ENCODE results near the gene FYB1. TPM values are rescaled to one million over a fixed set of nuclear protein-coding genes. Genes with fewer than 3 reads are reported as not detected.

Gene FYB1
- total RNA-seq, 1 donor from 2014 or later: 45.0 TPM

DNA sequence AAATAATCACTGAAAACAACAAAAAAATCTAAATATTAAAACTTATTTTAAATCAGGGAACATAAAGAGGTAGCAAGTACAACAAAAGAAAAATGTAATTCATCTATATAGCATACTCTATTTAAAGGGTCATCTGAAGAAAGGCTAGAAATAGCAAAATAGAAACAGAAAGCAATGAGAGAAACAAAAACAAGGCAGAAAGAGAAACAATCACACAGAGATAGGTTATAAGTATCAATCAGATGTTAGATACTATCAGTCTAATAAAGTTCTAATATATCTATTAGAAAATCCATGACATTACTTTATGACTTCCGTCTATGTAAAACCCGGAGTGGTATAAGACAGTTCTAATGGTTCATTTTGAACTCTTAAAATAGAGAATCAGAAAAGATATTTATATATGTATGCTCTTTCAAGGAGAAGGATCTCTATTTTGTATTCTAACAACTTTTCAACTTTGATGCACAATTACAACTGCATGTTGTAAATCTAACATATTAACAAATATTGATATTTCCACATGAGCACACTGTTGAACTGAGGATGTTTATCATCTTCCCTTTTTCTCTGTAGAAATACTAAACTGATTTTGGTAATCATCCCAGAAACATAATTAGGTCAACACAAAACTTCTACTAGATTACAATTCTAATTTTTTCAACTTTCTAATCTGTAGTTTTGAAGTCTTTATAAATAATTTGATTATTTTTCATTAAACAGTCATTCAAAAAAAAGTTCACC, 161.0 kb downstream of the FYB1 start:
- intact Hi-C loops (cut with DNase I): no loop called here
- H3K36me3 ChIP-seq: no peaks in the 10 kb centered on the region
- DNase-seq: no peak
- H3K4me1 ChIP-seq: peaks cover 28% of the 10 kb centered on the region
- peak overlapping the region; percentile 38 for H3K4me3 ChIP-seq
- H3K27me3 ChIP-seq: no peaks in the 10 kb centered on the region
- TF ChIP-seq, protein P1, sequence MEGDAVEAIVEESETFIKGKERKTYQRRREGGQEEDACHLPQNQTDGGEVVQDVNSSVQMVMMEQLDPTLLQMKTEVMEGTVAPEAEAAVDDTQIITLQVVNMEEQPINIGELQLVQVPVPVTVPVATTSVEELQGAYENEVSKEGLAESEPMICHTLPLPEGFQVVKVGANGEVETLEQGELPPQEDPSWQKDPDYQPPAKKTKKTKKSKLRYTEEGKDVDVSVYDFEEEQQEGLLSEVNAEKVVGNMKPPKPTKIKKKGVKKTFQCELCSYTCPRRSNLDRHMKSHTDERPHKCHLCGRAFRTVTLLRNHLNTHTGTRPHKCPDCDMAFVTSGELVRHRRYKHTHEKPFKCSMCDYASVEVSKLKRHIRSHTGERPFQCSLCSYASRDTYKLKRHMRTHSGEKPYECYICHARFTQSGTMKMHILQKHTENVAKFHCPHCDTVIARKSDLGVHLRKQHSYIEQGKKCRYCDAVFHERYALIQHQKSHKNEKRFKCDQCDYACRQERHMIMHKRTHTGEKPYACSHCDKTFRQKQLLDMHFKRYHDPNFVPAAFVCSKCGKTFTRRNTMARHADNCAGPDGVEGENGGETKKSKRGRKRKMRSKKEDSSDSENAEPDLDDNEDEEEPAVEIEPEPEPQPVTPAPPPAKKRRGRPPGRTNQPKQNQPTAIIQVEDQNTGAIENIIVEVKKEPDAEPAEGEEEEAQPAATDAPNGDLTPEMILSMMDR (IDR thresholded peaks at IDR 0.05): no peak
- H3K9me3 ChIP-seq: no peaks in the 10 kb centered on the region
- peak overlapping the region; percentile 15 for H3K27ac ChIP-seq
- no peak for ATAC-seq

DNA sequence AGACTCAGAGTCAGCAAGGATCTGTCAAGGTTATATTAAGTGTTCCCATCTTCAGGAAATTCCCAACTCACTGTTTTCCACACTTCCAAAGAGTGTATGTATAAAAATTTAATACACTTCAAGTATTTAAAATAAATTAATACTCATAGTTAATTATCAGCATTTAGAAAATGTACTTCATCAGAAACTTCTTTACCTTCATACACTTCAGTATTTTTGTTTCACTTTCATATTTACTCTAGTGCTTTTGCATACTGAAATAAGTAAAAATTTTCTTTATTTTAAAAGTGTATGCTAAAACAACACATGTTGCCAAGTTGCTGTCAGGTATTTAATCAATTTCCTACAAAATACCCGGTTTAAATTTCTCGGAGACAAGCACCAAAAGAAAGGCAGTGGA, 161.6 kb downstream of the FYB1 start:
- H3K4me1 ChIP-seq: peaks cover 22% of the 10 kb centered on the region
- no peaks in the 10 kb centered on the region for H3K27me3 ChIP-seq
- H3K36me3 ChIP-seq: no peaks in the 10 kb centered on the region
- H3K4me3 ChIP-seq: peak overlapping the region; percentile 38
- intact Hi-C loops (cut with DNase I): no loop called here
- no peak for DNase-seq
- ATAC-seq: no peak
- H3K27ac ChIP-seq: peak overlapping the region; percentile 15
- TF ChIP-seq, protein P1 (IDR thresholded peaks at IDR 0.05): no peak
- no peaks in the 10 kb centered on the region for H3K9me3 ChIP-seq

DNA sequence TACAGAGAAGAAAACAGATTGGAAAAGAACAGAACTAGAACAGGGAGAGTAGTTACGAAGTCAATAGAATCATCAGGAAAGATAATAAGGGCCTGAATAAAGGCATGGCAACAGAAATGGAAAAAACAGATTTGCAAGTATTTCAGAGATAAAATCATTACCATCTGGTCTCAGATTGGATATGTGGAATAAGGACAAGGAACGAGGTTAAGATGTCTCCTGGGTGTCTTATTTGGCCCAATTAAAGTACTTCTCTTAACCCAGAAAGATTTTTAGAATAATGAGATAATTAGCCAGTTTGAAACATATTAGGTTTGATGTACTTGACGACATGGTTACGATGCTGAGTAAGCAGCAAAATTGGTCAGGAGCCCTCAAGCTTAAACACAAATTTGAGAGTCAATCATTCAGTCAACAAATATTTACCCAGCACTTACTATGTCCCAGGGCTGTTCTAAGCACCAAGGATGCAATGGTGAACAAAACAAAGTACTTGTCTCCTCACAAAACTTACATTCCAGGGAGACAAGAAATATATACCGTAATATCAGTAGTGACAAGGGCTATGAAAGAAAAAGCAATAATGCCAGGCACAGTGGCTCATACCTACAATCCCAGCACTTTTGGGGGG, 163.5 kb downstream of the FYB1 start:
- H3K27ac ChIP-seq: no peak overlapping the region
- no peak overlapping the region for H3K4me3 ChIP-seq
- no peaks in the 10 kb centered on the region for H3K36me3 ChIP-seq
- no peaks in the 10 kb centered on the region for H3K27me3 ChIP-seq
- no peaks in the 10 kb centered on the region for H3K9me3 ChIP-seq
- TF ChIP-seq, protein P1 (IDR thresholded peaks at IDR 0.05): no peak
- peaks cover 14% of the 10 kb centered on the region for H3K4me1 ChIP-seq
- ATAC-seq (peak; percentile 77), DNase-seq (no peak)
- intact Hi-C loops (cut with DNase I): no loop called here

Other genes starting within 250 kb of the FYB1 start
- 51.1 TPM for gene RICTOR, start 145.2 kb downstream of the FYB1 start, total RNA-seq
- gene C9, start 144.9 kb upstream of the FYB1 start, total RNA-seq: not detected
- gene DAB2, start 205.4 kb upstream of the FYB1 start, total RNA-seq: 145 TPM